GM06990 (cell line): ENCODE results near the gene ATP10D.

Experiments used
- DNase-seq: peaks from one replicate; pipeline ENCODE4 v3.0.0-alpha.2; 2011; ENCODE audit not compliant: insufficient read length; ENCODE audit errors: extremely low read depth
- H3K27me3 ChIP-seq: replicated peaks from 2 replicates; pipeline ENCODE4 v1.6.0; 2011; ENCODE audit warnings: low read length; ENCODE audit not compliant: control insufficient read depth, insufficient read depth
- H3K36me3 ChIP-seq: 2 replicates; pipeline ENCODE4 v1.5.1; 2011; ENCODE audit warnings: low read length; ENCODE audit not compliant: control insufficient read depth, insufficient read depth
- H3K4me3 ChIP-seq: replicated peaks from 2 replicates; pipeline ENCODE4 v1.5.1; 2011; ENCODE audit warnings: low read depth, mild to moderate bottlenecking, control low read depth, low read length
- CTCF ChIP-seq: IDR thresholded peaks from 2 replicates; pipeline ENCODE4 v1.5.1; 2011; ENCODE audit warnings: low read length, control low read depth, mild to moderate bottlenecking, inconsistent platforms; ENCODE audit not compliant: insufficient read depth, poor library complexity, severe bottlenecking

The ATP10D gene

GRCh38 chr4:47471064-47471463 is 14.0 kb upstream of the ATP10D start:
- Histone ChIP-seq H3K27me3 (no peaks in the 10 kb centered on the region), H3K4me3 (no peak overlapping the region), H3K36me3 (no peaks in the 10 kb centered on the region)
- DNase-seq, result no peak
- TF ChIP-seq CTCF, result no peak

- DNase-seq, result no peak
- no peaks in the 10 kb centered on the region for H3K36me3 ChIP-seq
- TF ChIP-seq CTCF, result no peak
- H3K27me3 ChIP-seq, result no peaks in the 10 kb centered on the region
- H3K4me3 ChIP-seq, result no peak overlapping the region
Measured at GRCh38 chr4:47471591-47471990, 13.5 kb upstream of the ATP10D start.

GRCh38 chr4:47473141-47473750 is 11.8 kb upstream of the ATP10D start:
- H3K36me3 ChIP-seq, result no peaks in the 10 kb centered on the region
- H3K27me3 ChIP-seq, result no peaks in the 10 kb centered on the region
- no peak for DNase-seq
- H3K4me3 ChIP-seq, result no peak overlapping the region
- no peak for TF ChIP-seq CTCF

GRCh38 chr4:47474799-47475198 is 10.3 kb upstream of the ATP10D start:
- TF ChIP-seq CTCF, result no peak
- no peaks in the 10 kb centered on the region for H3K27me3 ChIP-seq
- H3K4me3 ChIP-seq, result no peak overlapping the region
- DNase-seq, result no peak
- H3K36me3 ChIP-seq, result no peaks in the 10 kb centered on the region

- TF ChIP-seq CTCF, result no peak
- no peak overlapping the region for H3K4me3 ChIP-seq
- H3K27me3 ChIP-seq, result no peaks in the 10 kb centered on the region
- no peaks in the 10 kb centered on the region for H3K36me3 ChIP-seq
- no peak for DNase-seq
Measured at GRCh38 chr4:47475411-47475810, 9.7 kb upstream of the ATP10D start.

GRCh38 chr4:47478804-47479203 is 6.3 kb upstream of the ATP10D start:
- no peak overlapping the region for H3K4me3 ChIP-seq
- H3K36me3 ChIP-seq, result no peaks in the 10 kb centered on the region
- DNase-seq, result no peak
- H3K27me3 ChIP-seq, result no peaks in the 10 kb centered on the region
- no peak for TF ChIP-seq CTCF
